ENCODE measurements around the gene HDGFL2.

Gene HDGFL2

DNA sequence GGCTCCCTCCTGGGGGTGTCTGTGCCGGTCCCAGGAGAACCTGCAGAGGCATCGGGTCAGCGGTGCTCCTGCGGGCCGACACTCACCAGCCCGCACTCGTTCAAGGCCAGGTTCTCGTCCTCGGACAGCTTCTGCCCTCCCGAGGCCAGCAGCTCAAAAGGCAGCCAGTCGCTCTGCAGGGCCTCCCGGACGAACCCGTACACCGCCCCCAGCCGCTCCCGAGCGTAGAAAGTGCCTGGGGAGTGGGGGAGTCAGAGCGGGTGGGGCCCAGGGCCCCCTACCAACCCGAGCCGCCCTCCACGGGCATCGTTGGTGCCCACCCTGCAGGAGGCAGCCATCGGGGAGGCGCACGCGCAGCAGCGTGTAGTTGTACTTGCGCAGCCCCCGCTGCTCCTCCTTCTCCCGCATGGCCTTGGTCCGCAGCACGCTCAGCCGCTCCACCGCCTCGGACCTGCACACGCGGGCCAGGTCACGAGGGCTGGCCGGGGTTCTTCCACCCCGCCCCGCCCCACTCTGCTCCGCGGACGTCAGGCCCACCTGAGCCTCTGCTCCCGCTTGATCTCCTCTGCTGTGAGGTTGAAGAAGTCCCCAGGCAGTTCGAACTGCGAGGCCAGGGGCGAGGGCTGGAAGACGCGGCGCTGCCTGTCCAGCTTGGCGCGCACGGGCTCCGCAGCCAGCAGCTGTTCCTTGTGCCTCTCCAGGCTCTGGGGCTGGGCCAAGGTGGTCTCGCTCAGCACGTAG is 26.0 kb upstream of the HDGFL2 start:
- FAIRE-seq: no peak

DNA sequence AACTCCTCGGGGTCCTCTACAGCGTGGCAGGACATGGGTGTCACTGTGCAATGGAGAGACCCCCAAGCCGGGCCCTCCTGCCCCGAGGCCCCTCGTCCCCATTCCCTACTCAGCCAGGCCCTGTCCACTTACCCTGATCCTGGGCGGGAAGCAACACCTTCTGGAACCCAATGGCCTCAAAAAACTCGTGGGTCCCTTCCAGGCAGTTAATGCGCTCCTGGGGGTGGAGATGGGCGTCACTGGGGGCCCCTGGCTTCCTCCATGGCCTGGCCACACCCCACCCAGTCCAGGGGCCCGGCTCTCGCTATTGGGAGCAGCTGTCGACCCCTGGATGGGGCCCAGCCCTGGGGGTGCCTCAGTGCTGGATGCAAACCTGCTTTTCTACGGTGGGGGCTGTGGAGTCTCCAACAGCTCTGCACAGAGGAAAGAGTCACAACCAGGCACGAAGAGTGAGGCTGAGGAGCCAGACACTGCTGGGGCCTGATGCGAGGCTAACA is 25.3 kb upstream of the HDGFL2 start:
- FAIRE-seq: no peak

DNA sequence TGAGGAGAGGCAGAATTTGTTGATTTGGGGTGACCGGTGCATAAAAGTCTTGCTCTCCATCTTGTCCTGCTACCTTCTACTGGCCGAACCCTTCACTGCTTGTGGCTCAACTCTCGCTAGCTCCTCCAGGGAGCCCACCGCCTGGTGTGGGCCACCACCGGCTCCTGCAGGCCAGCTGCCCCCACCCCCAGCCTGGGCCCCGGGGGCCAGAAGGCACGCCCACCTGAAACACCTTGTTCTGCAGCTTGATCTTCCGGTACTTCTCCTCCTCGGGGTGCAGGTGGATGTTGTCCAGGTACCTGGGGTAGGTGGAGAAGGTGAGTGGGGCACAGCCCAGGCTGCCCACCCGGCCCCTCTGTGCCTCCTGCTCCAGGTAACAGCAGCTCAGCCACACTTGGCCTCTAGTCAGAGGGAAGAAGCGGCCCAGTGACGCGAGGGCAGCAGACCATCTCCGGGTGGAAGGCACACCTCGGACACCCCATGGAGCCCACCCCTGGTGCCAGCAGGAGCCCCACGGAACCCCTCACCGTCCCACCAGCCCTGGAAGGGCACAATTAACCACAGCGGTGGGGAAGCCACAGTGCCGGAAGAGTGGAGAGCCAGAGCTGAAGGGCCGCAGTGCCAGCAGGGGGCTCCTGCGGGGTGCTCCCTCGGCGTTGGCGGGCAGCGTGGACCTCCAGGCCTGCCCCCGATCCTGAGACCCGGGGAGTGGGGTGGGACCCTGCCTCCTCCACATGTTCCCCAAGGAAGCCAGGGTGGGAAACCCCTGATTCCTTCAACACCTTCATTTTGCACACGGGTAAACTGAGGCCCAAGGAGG is 24.6 kb upstream of the HDGFL2 start:
- FAIRE-seq: no peak

DNA sequence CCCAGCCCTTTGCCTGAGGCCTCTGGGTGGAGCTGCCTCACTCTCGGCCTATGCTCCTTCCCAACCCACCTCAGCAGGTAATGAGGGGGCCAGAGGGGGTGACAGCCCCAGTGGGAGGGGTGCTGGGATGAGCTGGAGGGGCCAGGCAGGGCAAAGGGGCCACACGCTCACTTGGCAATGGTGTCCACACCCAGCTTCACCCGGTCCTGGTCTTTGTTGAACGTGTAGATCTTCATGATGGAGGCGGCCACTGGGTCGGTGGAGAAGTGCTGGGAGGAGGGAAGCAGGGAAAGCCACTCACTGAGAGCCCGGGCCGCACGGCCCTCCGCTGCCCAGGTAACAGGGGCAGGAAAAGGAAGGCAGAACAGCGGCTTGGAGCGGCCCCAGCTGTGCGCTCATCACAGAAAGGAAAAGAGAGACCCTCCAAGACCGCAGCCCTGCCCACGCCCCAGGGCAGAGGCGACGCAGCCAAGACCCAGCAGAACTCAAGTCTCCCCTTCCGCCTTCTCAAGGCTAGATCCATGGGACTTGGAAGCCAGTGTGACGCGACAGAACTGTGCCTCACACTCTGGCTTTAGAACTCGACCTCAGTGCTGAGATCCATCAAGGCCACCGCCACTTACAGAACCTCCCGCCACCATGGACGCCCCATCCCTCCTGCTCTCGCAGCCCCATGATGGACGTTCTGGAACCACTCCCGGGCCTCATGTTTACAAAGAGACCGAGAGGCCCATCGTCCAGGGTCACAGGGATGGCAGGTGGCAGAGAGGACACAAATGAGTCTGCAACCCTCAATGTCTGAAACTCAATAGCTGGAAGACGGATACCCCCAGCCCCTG is 23.7 kb upstream of the HDGFL2 start:
- FAIRE-seq: no peak

DNA sequence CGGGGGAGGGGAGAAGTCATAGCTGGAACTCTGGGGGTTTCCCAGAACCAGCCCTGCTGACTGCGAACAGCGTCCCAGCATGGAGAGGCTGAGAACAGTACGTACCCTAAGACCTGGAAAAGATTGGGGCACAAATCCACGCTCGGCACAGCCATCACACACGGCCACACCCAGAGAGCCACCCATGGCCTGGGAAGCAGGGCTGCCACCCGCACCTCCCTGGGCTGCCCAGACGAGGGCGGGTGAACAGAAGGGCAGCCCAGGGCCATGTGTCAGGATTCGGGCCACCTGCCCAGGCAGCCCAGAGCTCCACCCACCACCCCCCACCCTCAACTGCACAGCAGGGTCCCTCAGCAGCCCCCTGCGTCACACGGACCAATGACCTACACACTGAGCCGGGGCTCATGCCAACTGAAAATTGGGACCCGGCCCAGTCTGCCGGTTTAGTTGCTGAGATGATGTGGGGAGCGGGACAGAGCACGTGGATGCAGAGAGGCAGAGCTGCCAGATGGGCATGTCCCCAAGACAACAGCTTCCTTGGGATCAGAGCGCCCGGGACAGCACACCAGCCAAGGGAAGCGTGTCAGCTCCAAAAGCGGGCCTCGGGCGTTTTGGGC is 23.0 kb upstream of the HDGFL2 start:
- FAIRE-seq: no peak

DNA sequence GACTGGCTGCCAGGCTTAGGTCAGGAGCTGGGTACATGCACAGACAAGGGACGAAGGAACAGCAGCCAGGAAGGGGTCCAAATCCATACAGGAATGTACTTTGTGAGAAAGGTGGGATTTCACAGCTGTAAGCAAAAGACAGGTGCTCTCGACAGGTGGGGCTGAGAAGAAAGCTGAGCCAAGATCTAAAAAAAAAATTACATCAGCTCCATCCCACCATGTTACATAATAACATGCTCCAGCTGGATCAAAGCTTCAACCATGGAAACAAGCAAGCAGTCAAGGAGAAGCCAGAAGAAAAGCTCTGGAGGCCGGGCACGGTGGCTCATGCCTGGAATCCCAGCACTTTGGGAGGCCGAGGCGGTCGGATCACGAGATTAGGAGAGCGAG is 22.5 kb upstream of the HDGFL2 start:
- FAIRE-seq: no peak

DNA sequence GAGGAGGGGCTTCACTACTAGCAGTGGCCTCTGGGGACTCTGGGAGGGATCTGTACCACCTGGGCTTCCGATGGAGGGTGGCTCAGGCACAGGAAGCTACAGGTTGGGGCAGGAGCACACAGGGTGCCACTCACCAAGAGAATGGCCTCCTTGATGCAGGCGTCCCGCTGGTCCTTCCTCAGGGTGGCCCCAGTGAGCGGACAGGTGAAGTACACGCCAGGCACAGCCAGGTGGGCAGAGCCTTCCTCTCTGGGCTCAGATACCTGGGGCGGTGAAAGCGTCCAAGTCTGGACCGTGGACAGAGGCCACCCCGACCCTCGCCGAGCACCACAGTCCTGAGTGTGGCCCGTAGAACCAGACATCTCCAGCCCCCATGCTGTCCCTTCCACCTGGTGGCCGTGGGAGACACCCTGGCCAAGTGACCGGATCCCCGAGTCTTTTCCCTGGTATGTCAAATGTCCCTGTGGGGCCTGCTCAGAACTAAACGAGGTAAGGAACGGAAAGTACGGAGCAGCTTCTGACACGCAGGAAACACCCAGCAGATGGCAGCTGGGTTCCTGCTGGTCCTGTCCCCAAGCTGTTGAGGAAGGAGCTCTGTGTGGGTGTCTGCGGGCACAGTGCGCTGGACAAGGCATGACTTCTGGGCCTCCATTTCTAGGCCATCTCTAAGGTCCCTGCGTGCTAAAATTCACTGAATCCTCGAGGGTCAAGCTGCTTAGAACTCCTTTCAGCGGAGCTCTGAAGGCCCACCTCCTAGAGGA is 19.7 kb upstream of the HDGFL2 start:
- FAIRE-seq: no peak

DNA sequence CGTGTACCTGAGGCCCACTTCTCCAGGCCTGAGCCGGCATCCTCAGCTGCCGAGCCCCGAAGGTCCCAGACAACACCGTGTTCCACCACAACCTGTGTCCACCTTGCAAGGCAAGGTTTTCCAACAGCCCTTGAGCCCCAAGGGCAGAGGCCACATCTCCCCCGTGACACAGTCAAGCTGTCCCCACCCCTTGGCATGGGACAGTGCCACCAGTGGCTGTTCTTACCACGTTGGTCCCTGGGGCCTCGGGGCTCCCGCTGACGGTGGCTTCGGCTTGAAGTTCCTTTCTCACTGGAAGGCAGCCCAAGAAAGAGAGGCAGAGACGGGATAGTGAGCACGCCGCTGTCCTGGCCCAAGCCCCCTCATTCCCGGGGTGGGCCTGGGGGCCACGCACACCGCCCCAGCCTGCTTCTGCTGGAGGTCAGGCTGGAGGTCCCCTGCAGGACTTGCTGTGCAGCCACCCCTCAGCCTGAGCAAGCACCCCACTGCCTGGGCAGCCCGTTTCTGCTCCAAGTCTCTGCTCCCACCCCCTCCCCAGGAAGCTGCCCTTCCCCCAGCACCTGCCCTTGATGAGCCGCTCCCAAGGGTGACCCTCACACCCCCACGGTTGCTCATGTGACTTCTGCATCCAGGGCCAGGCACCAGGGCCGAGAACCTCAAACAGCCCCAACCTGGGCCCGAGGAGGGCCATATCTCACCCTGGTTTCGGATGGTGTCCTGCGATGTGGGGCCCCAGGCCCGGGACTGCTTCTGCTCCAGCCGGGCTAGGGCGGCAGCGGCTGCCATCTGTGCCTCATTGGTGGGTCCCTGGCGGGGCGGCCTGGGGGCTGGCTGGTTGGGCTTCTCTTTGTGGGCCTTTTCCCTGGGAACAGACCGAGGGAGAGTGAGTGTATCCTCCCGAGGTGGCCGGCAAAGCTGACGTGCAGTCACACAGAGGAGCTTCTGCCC is 18.6 kb upstream of the HDGFL2 start:
- no peak for FAIRE-seq

DNA sequence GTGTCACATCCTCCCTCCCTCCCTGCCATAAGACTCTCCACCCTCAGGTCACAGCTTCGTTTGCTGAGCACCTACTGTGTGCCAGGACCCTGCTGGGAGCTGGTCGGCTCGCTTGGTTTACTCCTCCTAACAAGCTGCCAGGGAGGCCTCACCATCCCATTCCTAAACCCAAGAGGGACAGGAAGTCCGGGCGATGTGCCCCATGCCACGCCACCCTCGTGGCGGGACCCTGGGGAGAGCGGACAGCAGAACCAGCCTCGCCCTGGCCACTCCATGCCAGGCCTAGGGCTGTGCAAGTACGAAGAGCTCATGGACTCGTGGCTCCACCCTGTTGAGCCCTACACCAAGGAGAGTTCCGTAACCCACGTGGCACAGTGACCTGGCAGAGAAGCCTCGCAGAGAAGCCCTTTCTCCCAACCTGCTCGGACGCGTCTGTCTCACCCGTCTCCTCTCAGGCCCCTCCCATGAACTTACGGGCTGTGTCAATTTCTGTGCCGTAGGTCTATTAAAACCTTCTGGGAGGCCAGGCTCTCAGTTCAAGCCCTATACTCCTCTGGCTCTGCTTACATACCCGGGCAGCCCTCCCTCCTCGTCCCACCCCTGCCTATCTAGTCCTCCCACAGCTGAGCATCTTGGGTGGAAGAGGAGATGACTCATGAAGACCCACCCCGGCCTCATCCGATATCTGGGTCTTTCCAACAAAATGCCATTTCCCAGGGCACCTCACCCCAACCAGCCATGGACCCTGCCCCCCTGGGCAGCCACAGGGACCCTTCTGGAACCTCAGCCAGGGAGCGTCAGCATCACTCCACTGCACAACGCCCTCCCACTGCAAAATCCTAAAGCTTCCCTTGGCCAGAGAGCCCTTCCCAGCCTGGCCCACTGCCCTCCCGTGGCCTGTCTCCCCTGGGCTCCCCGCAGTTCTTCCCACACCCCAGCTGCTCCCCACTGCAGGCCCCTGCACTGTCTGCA is 17.1 kb upstream of the HDGFL2 start:
- FAIRE-seq: peak; percentile 8

DNA sequence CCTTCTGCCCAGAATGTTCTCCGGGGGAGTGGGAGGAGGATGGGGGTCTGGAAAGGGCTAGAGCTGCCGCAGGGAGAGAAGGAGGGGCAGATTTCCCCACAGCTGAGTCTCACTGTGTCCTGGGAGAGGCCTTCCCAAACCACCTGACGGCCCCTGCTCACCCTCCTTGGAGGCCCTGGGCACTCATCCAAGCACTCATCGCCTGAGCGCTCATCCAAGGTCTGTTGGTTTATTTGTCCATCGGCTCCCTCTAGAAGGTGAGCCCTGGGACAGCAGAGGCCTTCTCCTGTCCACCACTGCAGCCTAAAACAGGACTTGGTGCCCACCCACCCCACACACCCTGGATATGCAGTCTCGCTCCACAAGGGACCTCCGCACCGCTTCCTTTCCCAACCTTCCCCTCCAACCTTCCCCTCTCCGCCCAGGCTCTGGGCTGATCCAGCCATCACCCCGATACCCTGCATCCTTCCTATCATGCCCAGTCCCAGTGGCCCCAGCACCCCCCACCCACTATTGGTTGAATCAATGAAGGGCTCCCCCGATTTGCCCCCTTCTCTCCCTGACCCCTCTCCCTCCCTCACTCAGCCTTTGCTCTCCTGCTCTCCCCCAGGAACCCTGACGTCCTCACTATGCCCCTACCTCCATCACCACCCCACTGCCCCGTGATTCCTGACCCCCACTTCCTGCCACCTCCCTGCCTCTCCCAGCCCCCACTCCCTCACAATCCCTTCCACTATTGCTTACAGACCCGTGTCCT is 16.2 kb upstream of the HDGFL2 start:
- no peak for FAIRE-seq

DNA sequence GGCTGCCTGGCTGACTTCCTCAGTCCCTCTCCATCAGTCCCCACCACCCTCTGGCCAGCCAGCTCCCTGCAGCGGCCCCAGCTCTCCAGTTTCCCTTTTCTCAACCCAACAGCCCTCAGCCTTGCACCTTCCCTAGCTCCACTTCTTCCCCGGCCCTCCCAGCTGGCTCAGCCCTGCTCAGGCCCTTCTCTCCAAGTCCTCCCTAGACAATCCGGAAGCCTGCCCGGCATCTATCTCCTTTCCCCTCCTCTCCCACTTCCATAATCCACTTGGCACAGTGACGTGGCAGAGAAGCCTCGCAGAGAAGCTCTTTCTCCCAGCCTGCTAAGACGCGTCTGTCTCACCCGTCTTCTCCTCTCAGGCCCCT is 15.6 kb upstream of the HDGFL2 start:
- no peak for FAIRE-seq

DNA sequence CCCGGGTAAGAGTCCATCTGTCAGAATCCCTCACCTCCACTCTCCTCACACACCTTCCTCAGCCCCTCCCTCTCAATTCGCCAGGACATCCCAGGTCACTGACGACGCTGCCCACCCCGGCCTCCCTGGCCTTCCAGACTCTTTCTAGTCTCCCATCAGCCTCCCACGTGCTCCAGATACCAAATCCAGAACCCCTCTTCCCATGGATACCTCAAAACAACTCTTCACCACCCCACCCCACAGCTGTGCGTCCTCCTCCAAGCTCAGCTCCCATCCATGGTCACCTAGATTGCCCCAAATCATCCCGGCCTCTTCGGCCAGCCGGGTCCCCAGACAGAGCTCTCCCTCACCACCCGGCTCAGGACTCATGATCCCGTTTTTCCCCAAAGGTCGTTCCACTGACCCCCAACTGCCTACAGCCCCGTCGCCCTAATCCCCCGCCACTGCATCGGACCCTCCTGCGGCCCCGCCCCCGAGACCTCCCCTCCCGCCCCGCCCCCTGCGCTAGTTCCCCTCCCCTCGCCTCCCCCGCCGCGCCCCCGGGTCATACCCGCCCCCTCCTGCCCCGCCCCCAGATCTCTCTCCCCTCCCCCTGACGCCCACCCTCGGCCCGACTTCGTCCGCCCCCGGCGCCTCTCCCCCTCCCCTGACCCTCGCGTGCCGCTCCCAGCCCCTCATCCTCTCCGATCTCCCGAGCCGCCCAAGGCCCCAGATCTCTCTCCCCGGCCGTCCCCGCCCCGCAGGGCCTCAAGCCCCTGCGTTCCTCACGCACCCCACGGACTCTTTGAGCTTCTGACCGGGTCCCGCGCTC is 15.0 kb upstream of the HDGFL2 start:
- no peak for FAIRE-seq

DNA sequence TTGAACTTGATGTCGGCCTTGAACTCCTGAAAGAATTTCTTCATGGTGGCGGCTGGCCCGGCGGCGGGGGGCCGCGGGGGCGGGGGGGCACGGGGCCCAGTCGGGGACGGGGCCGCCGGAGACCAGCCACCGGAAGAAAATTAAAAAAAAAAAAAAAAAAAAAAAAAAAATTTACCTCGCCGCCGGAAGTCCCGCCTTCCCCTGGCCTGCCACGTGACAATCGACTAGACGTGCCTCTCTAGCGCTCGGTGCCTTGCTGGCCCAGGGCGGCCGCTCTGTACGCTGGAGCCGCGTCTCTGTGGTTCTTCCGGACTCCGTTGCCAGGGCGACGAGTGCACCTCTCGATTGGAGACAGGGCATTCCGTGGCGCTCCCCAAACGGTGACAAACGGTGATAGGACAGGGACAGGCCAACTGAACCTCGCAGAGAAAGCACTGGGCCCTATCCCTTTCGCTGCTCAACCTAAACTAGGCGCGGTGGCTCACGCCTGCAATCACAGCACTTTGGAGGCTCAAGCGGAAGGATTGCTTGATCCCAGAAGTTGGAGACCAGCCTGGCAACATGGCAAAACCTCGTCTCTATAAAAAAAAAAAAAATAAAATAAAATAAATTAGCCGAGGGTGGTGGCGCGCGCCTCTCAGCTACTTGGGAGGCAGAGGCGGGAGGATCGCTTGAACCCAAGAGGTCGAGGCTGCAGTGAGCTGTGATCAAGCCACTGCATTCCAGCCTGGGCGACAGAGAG is 14.3 kb upstream of the HDGFL2 start, which contains the start of gene UBXN6:
UBXN6 (minus strand) TSS at position 141 of the 742 bp plus-strand sequence; CDS start at position 44, 97 bp downstream.
- peak; percentile 90 for FAIRE-seq

DNA sequence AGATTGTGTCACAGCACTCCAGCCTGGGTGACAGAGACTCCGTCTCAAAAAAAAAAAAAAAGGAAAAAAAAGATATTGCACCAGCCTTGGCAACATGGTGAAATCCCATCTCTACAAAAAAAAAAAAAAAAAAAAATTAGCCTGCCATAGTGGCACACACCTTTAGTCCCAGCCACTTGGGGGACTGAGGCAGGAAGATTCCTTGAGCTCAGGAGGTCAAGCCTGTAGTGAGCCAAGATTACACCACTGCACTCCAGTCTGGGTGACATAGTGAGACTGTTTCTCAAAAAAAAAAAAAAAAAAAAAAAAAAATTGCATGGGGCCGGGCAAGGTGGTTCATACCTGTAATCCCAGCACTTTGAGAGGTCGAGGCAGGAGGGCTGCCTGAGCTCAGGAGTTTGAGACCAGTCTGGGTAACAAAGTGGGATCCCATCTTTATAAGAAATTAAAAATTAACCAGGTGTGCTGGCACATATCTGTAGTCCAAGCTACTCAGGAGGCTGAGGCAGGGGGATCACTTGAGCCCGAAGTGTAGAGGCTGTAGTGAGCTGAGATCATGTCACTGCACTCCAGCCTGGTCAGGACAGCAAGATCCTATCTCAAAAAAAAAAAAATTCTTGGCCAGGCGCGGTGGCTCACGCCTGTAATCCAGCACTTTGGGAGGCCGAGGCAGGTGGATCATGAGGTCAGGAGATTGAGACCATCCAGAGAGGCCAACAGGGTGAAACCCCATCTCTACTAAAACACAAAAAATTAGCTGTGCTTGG is 7.1 kb upstream of the HDGFL2 start:
- FAIRE-seq: no peak

DNA sequence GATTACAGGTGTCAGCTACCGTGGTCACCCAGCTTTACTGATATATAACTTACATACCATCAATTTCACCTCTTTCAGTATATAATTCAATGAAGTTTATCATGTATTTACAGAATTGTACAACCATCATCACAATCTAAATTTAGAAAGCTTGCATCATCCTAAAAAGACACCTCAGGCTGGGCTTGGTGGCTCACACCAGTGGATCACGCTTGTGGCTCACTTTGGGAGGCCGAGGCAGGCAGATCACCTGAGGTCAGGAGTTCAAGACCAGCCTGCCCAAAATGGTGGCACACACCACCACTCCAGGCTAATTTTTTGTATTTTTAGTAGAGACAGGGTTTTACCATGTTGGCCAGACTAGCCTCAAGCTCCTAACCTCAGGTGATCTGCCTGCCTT is 4.3 kb upstream of the HDGFL2 start:
- no peak for FAIRE-seq
